T47D (cell line): ENCODE results near the gene ITPR2.

Source experiments
- DNase-seq, 2 experiments: peaks; one replicate each; pipeline versions ENCODE4 v3.0.0 to v3.0.0-alpha.2; 2011 to 2012; ENCODE audit warnings: low read depth in 1 of 2, low spot score in 1 of 2
- JUND ChIP-seq: IDR thresholded peaks from 2 replicates; pipeline ENCODE4 v1.6.1; 2012; ENCODE audit warnings: low read depth
- in situ Hi-C: cut with HindIII; loops from 2 replicates; pipeline ENCODE4 v1.10.0; 2016; ENCODE audit warnings: low sequenced_read_pairs, low pct_unique_long_range_greater_than_20kb

Gene ITPR2

GRCh38 chr12:26631846-26632245, 201.1 kb downstream of the ITPR2 start:
- no peak for DNase-seq
- no peak for TF ChIP-seq JUND
- in situ Hi-C loops, result no loop called here

GRCh38 chr12:26630546-26631027, 202.4 kb downstream of the ITPR2 start:
- TF ChIP-seq JUND, result no peak
- in situ Hi-C loops, result no loop called here
- DNase-seq, result no peak

GRCh38 chr12:26629864-26630263, 203.1 kb downstream of the ITPR2 start:
- TF ChIP-seq JUND, result no peak

GRCh38 chr12:26628234-26628633, 204.8 kb downstream of the ITPR2 start:
- in situ Hi-C loops, result no loop called here
- DNase-seq, result no peak
- no peak for TF ChIP-seq JUND

More at GRCh38 chr12:26629864-26630263, 203.1 kb downstream of the ITPR2 start:
- in situ Hi-C loops, result no loop called here
- DNase-seq, result no peak

- in situ Hi-C loops, result no loop called here
- no peak for TF ChIP-seq JUND
- DNase-seq, result peak in 1 of 2 experiments; percentile 11
These were observed 205.7 kb downstream of the ITPR2 start for GRCh38 chr12:26627335-26627734.

GRCh38 chr12:26623136-26623535, 209.9 kb downstream of the ITPR2 start:
- no peak for DNase-seq
- in situ Hi-C loops, result no loop called here
- no peak for TF ChIP-seq JUND

GRCh38 chr12:26622601-26623000, 210.4 kb downstream of the ITPR2 start:
- in situ Hi-C loops, result no loop called here
- no peak for DNase-seq
- TF ChIP-seq JUND, result no peak

- no peak for TF ChIP-seq JUND
- no peak for DNase-seq
- in situ Hi-C loops, result no loop called here
These were observed 211.1 kb downstream of the ITPR2 start for GRCh38 chr12:26621932-26622331.

GRCh38 chr12:26620907-26621306, 212.1 kb downstream of the ITPR2 start:
- in situ Hi-C loops, result no loop called here
- no peak for TF ChIP-seq JUND
- no peak for DNase-seq

- no peak for DNase-seq
- in situ Hi-C loops, result no loop called here
- no peak for TF ChIP-seq JUND
These were observed 215.5 kb downstream of the ITPR2 start for GRCh38 chr12:26617513-26617912.

GRCh38 chr12:26614011-26614616, 218.9 kb downstream of the ITPR2 start:
- no peak for TF ChIP-seq JUND
- DNase-seq, result peak in 1 of 2 experiments; percentile 18
- in situ Hi-C loops, result no loop called here

- in situ Hi-C loops, result no loop called here
- TF ChIP-seq JUND, result no peak
- no peak for DNase-seq
These were observed 220.8 kb downstream of the ITPR2 start for GRCh38 chr12:26612203-26612602.

- no peak for DNase-seq
- TF ChIP-seq JUND, result no peak
- in situ Hi-C loops, result no loop called here
These were observed 221.4 kb downstream of the ITPR2 start for GRCh38 chr12:26611598-26611997.

GRCh38 chr12:26610774-26611173, 222.2 kb downstream of the ITPR2 start:
- TF ChIP-seq JUND, result no peak
- in situ Hi-C loops, result no loop called here
- no peak for DNase-seq

GRCh38 chr12:26609986-26610385, 223.0 kb downstream of the ITPR2 start:
- DNase-seq, result no peak
- in situ Hi-C loops, result no loop called here
- no peak for TF ChIP-seq JUND
